ENCODE data around the gene SCN8A. TPM values are rescaled to one million over a fixed set of nuclear protein-coding genes. Genes with fewer than 3 reads are reported as not detected.

SCN8A gene
- 1.2 to 1.7 TPM (median 1.5 TPM) in 5 replicates for total RNA-seq (2022; extraction: Qiagen RNA extraction; ENCODE audit: low read depth)

DNA sequence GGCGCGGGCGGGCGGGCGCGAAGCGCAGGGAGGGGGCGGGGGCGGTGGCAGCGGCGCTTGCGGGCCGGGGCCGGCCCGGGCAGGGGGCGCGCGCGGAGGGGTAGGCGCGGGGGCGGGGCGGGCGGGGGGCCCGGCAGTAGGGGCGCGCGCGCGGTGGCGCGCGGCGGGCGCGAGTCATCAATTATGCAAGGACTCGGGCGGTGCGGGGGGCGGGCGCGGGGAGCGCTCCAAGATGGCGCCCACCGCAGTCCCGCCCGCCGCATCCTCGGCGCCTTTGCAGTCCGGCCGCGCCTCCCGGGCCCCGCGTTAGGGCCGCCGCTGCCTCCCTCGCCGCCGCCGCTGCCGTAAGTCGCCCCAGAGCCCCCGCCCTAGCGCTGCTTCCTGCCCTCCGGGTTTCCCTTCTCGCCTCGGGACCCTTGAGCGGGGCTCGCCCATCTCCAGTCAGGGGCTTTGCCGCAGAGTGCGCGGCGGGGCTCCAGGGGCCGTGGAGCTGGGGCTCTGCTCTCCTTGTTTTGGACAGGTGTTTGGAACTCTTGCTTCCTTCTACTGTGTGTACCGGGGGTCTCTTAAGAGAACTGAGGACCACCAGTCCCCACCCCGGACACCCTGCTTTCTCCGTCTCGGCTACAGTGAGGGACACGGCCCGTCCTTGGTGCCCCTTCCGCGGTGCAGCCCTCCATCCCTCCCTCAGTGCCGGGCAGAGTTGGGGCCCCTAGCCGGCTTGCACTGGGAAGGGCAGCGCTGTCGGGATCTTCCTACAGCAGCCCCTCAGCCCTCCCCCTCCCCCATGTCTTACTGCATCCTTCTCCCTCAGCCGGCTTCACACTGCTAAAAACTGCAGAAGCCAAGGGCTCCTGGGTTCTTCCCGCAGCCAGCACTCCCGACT is at the start of gene SCN8A:
Gene SCN8A (plus strand): TSS at position 218 of the 886 bp plus-strand sequence. CDS start 71,585 bp downstream, outside the sequence.

DNA sequence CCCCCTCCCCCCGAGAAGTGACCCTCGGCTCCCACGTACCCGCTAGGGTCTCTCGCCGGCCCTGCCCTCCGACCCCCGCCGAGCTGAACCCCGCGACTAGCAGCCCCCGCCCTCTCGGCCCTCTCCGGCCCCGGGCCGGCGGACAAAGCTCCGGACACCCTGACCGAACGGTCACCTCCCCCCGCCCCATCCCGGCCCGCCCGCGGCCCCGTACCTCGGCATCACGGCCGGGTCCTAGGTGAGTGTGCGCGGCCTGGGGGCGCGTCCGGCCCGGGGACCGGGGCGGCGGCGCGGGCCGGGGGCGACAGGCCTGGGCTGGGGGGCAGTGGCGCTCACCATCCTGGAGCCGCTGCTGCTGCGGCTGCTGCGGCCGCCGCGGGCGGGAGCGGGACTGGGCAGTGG is 257.3 kb downstream of the SCN8A start, which contains the start of gene FIGNL2:
Gene FIGNL2 (minus strand): TSS at position 393 of the 402 bp plus-strand sequence. CDS start 26,305 bp downstream, outside the sequence.

Other genes with a start within 250 kb of the SCN8A start
- gene CELA1, start 244.6 kb upstream of the SCN8A start, total RNA-seq (2022; extraction: Qiagen RNA extraction; ENCODE audit: low read depth): not detected in 5 replicates
- 2.8 to 3.7 TPM (median 3.4 TPM) in 5 replicates for gene GALNT6, start 199.8 kb upstream of the SCN8A start, total RNA-seq (2022; extraction: Qiagen RNA extraction; ENCODE audit: low read depth)
- 0.67 to 2.7 TPM (median 1.3 TPM) in 5 replicates for gene SLC4A8, start 166.4 kb upstream of the SCN8A start, total RNA-seq (2022; extraction: Qiagen RNA extraction; ENCODE audit: low read depth)